Psoas muscle (tissue), 8 donors: ENCODE data around the gene SHROOM3. TPM values are rescaled to one million over a fixed set of nuclear protein-coding genes. Genes with fewer than 3 reads are reported as not detected.

Experiments
- ATAC-seq, 4 donors: fragments of 200-7000 bp; cut with Tn5 transposase; one replicate each; pipeline ENCODE4 v1.9.1; 2020; ENCODE audit warnings: moderate library complexity in 3 of 4, mild to moderate bottlenecking in 2 of 4
- DNase-seq, 2 donors: peaks; one replicate each; pipeline ENCODE4 v3.0.0-alpha.2; 2020
- H3K27ac ChIP-seq: fragments of 200-600 bp; one replicate; pipeline ENCODE4 v1.8.0; 2022
- H3K27me3 ChIP-seq, 3 donors: fragments of 200-600 bp in 1 of 3; one replicate each; pipeline versions ENCODE4 v1.6.1 to v1.8.0; 2013 to 2022; ENCODE audit warnings: low read length in 2 of 3, mild to moderate bottlenecking in 2 of 3, moderate library complexity in 1 of 3; ENCODE audit not compliant: insufficient read depth in 3 of 3
- H3K36me3 ChIP-seq, 2 donors: fragments of 200-600 bp in 1 of 2; one replicate each; pipeline versions ENCODE4 v1.6.1 to v1.8.0; 2013 to 2022; ENCODE audit warnings: low read depth in 1 of 2, mild to moderate bottlenecking in 1 of 2, moderate library complexity in 1 of 2; ENCODE audit not compliant: insufficient read depth in 1 of 2
- H3K4me1 ChIP-seq: fragments of 200-600 bp; one replicate; pipeline ENCODE4 v1.8.0; 2022
- H3K4me3 ChIP-seq: fragments of 200-600 bp; one replicate; pipeline ENCODE4 v1.8.0; 2022; ENCODE audit warnings: mild to moderate bottlenecking
- H3K9me3 ChIP-seq: fragments of 200-600 bp; one replicate; pipeline ENCODE4 v1.8.0; 2022
- WGBS, 3 donors: extraction: QIAGEN DNeasy Blood & Tissue Kit; methylation state at CpG; one replicate each; pipeline versions ENCODE4 v1.1.6 to v1.1.7; 2013; 5-methylcytosine and 5-hydroxymethylcytosine counted together
- intact Hi-C, 2 donors: fragments of 100-400 bp; cut with DNase I; formaldehyde crosslinking; loops; one replicate each; pipeline versions ENCODE4 v1.11.0 to v1.14.2; 2022
- polyA plus RNA-seq, 3 donors: library from polyadenylated mRNA; stranded (reverse); fragments of 200-250 nt; gene quantifications; one replicate each; pipeline ENCODE4 v1.2.3, GENCODE V29; 2013
- total RNA-seq, 4 donors: library from RNA; stranded (reverse); fragmentation: NEBNext Ultra II Directional in 2 of 4; extraction: Animal tissue kit (Norgen Biotek cat#: 25700) in 2 of 4; gene quantifications; one replicate each; pipeline versions ENCODE4 v1.2.1 to v1.2.4, GENCODE V29; 2021 to 2023
- TF ChIP-seq, protein P1 (sequence below): fragments of 200-600 bp; IDR thresholded peaks from one replicate; pipeline ENCODE4 v1.8.0; 2022; ENCODE audit warnings: antibody characterized with exemption
- donor health status: healthy with polysubstance abuse.
- donor health status: DM: no; HTN: no; CAD: no; lungs with moderate emphysema.
- donor health status: Bipolar disorder and iron deficiency.
- donor health status: healthy.
- donor health status: DM: yes; HTN: yes; CAD: no.
- donor health status: DM: no; HTN: no; CAD: no.
- donor health status: DM: no; HTN: no; CAD: no.
- donor health status: DM: yes; HTN: yes; CAD: no.

The SHROOM3 gene
- total and polyA plus RNA-seq, 7 donors: 0.01 to 0.79 (median 0.06) TPM

DNA sequence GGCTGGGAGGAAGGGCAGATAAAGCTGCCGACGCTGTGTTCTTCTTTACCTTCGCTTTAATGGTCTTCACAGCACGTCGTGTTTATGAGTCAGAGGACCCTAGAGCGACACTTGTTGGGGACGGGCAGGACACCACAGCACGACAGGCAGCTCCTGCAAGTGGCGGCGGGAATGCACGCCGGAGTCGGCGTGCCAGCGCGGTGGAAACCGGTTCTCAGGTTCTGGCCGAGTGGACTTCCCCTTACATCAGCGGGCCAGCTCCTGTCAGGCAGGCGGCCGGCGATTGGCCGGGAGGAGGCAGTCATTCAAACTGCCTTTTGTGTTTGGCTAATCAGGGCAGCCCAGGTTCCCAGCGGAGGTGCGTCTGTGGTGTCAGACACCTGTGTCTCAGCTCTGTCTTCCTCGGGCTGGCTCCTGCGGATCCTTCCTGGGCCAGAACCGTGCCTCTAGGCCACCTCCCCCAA lies 150.9 kb downstream of the SHROOM3 start:
- Histone ChIP-seq H3K27me3 (no peaks in the 10 kb centered on the region), H3K27ac (no peak overlapping the region), H3K4me3 (peak overlapping the region; percentile 40), H3K36me3 (no peaks in the 10 kb centered on the region), H3K4me1 (no peaks in the 10 kb centered on the region), H3K9me3 (no peaks in the 10 kb centered on the region)
- peak; percentile 29 to 83 (median 63) for ATAC-seq
- peak in 1 of 2 donors; percentile 41 for DNase-seq
- WGBS, 3 donors: 46 to 59% (median 50%) methylated on average over 28 of the region's 28 CpGs
- TF ChIP-seq, protein P1, sequence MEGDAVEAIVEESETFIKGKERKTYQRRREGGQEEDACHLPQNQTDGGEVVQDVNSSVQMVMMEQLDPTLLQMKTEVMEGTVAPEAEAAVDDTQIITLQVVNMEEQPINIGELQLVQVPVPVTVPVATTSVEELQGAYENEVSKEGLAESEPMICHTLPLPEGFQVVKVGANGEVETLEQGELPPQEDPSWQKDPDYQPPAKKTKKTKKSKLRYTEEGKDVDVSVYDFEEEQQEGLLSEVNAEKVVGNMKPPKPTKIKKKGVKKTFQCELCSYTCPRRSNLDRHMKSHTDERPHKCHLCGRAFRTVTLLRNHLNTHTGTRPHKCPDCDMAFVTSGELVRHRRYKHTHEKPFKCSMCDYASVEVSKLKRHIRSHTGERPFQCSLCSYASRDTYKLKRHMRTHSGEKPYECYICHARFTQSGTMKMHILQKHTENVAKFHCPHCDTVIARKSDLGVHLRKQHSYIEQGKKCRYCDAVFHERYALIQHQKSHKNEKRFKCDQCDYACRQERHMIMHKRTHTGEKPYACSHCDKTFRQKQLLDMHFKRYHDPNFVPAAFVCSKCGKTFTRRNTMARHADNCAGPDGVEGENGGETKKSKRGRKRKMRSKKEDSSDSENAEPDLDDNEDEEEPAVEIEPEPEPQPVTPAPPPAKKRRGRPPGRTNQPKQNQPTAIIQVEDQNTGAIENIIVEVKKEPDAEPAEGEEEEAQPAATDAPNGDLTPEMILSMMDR: no peak
- intact Hi-C loops: no loop called here

DNA sequence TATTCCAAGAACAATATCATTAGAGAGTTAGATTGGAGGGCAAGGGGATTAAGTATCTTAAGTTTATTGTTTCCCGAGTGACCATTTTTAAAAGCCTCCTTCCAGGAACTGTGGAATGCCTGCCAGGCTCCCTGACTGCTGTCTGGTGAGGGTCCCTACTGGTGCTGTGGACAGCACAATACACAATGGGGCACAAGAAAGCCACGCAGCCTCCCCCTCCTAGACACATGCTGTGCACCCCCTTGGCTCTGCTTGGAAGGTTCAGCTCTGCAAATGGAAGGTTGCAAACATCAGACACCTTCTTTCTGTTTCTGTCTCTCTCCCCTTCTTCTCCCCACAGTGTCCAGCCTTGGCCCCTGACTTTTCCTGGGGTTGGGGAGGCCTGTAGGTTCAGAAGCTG lies 153.2 kb downstream of the SHROOM3 start:
- no peak overlapping the region for H3K4me3 ChIP-seq
- H3K27ac ChIP-seq: no peak overlapping the region
- no peaks in the 10 kb centered on the region for H3K36me3 ChIP-seq
- intact Hi-C loops: no loop called here
- no peaks in the 10 kb centered on the region for H3K4me1 ChIP-seq
- TF ChIP-seq, protein P1: no peak
- DNase-seq (no peak), ATAC-seq (no peak)
- no peaks in the 10 kb centered on the region for H3K27me3 ChIP-seq
- no peaks in the 10 kb centered on the region for H3K9me3 ChIP-seq
- 83 to 85% (median 83%) methylated on average over 2 of the region's 2 CpGs for WGBS, 3 donors

DNA sequence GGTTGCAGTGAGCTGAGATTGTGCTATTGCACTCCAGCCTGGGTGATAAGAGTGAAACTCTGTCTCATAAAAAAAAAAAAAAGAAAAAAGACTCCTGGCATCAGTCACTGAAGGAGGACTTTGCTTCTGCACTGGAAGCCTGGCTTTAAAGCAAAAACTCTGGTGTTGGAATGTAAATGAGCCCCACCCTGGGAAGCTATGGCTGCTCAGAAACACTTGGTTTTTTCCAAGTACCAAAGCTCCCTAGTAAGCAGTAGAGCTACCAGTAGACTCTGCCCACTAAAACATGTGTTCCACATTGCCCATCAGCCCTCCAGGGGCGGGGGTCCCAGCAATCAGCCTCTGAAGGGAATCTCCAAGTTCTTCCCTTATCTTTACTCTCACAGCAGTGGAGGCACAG lies 154.4 kb downstream of the SHROOM3 start:
- no peak overlapping the region for H3K27ac ChIP-seq
- H3K9me3 ChIP-seq: no peaks in the 10 kb centered on the region
- DNase-seq (no peak), ATAC-seq (no peak)
- 43 to 52% (median 50%) methylated on average over 1 of the region's 1 CpG for WGBS, 3 donors
- H3K4me3 ChIP-seq: no peak overlapping the region
- no peaks in the 10 kb centered on the region for H3K36me3 ChIP-seq
- no peaks in the 10 kb centered on the region for H3K27me3 ChIP-seq
- intact Hi-C loops: no loop called here
- no peaks in the 10 kb centered on the region for H3K4me1 ChIP-seq
- TF ChIP-seq, protein P1: no peak

DNA sequence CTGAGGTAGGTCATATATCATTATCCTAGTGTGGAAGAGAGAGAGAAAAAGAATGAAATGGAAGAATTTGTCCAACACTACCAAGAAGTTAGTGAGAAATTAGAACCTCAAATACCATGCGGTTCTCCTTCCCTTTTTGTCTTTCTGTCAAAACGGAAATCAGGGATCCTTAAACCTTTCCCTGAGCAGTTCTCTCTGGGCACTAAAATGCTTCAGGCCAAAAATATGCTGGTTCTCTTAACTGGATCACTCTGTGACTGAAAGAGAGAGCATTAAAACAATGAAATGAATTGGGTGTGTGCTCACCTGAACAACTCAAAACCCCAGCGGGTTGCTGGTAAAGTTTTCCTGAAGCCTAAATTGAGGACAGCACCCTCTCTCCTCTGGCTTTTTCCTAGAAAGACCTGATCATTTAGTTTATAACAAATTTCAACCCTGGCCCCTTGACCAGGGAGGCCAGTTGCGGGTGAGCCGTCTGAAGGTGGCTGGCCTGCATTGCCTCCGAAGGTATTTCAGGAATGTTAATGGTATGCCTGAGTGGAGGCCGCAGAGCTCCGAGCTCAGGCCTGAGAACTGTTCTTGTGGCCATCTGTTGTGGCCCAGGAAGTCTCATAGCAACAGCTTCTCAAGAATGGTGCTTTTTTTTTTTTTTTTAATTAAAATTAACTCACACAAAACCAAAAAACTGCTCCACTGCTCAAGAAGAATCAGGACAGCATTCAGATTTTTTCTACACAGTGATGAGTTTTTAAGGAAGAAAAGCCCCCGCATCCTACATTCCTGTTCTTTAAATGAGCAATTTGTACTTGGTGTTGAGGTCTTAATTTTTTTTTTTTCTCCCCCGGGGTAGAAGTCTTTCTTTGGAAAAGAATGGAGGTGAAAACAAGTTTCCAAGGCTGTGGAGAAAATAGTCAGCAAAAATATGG lies 155.1 kb downstream of the SHROOM3 start:
- TF ChIP-seq, protein P1: no peak
- no peak overlapping the region for H3K27ac ChIP-seq
- H3K4me3 ChIP-seq: no peak overlapping the region
- H3K4me1 ChIP-seq: no peaks in the 10 kb centered on the region
- no peaks in the 10 kb centered on the region for H3K9me3 ChIP-seq
- no peak for DNase-seq
- H3K27me3 ChIP-seq: no peaks in the 10 kb centered on the region
- peak in 2 of 4 donors; percentile 47 to 60 for ATAC-seq
- H3K36me3 ChIP-seq: no peaks in the 10 kb centered on the region
- 44 to 53% (median 44%) methylated on average over 10 of the region's 10 CpGs for WGBS, 3 donors
- intact Hi-C loops: no loop called here
